Thyroid gland (tissue), 4 donors: Measurements from ENCODE around the gene SGK1. TPM values are rescaled to one million over a fixed set of nuclear protein-coding genes. Genes with fewer than 3 reads are reported as not detected.
A peak's percentile ranks its signal among the peaks of the same experiment; 100 is the strongest.

ENCODE experiments used
- DNase-seq, 2 donors: peaks; one replicate each; pipeline ENCODE4 v3.0.0-alpha.2; 2019
- H3K27ac ChIP-seq, 3 donors: fragments of 200-600 bp; sonication (generic); 1 replicate in 2 of 3; 2 replicates in 1 of 3; pipeline ENCODE4 v1.5.1; 2016 to 2019; ENCODE audit warnings: mild to moderate bottlenecking in 1 of 3, moderate library complexity in 1 of 3
- H3K27me3 ChIP-seq: fragments of 200-600 bp; sonication (generic); one replicate; pipeline ENCODE4 v1.5.1; 2019
- H3K36me3 ChIP-seq, 2 donors: fragments of 200-600 bp; sonication (generic); one replicate each; pipeline ENCODE4 v1.5.1; 2016 to 2019
- H3K4me1 ChIP-seq, 2 donors: fragments of 200-600 bp; sonication (generic); one replicate each; pipeline ENCODE4 v1.5.1; 2017 to 2019
- H3K4me3 ChIP-seq, 3 donors: fragments of 200-600 bp; sonication (generic); replicated peaks in 1 of 3; 1 replicate in 2 of 3; 2 replicates in 1 of 3; pipeline ENCODE4 v1.5.1; 2016; ENCODE audit warnings: mild to moderate bottlenecking in 1 of 3
- H3K9me3 ChIP-seq: fragments of 200-600 bp; sonication (generic); one replicate; pipeline ENCODE4 v1.5.1; 2017
- POLR2A ChIP-seq, 2 donors: fragments of 450-650 bp; IDR thresholded peaks; one replicate each; pipeline ENCODE4 v1.6.1; 2017; ENCODE audit warnings: antibody characterized with exemption in 2 of 2, mild to moderate bottlenecking in 2 of 2, moderate library complexity in 1 of 2
- WGBS, 2 donors: methylation state at CpG; one replicate each; pipeline ENCODE4 v1.1.5; 2017; 5-methylcytosine and 5-hydroxymethylcytosine counted together
- intact Hi-C: fragments of 100-400 bp; cut with DNase I; formaldehyde crosslinking; loops from one replicate; pipeline ENCODE4 v1.15.1; 2023
- small RNA-seq: library from RNA; depleted of rRNA; stranded (forward); fragments of <200 nt; gene quantifications from one replicate; pipeline ENCODE3, GENCODE V24; 2016
- total RNA-seq, 4 donors: library from RNA; depleted of rRNA; stranded (reverse); fragments of >200 nt; gene quantifications; one replicate each; pipeline ENCODE4 v1.2.3, GENCODE V29; 2016
- TF ChIP-seq, protein P1 (sequence below), 6 experiments: fragments of 200-600 bp in 3 of 6; fragments of 450-650 bp in 3 of 6; sonication (generic) in 3 of 6; IDR thresholded peaks; one replicate each; pipeline ENCODE4 v1.5.1; 2016 to 2019; ENCODE audit warnings: antibody characterized with exemption in 6 of 6, mild to moderate bottlenecking in 2 of 6, inconsistent platforms in 1 of 6, moderate library complexity in 1 of 6

SGK1 gene
- total RNA-seq, 4 donors from 2014 or later: 151 to 361 (median 194) TPM

GRCh38 chr6:134123666-134124208, 194.2 kb downstream of the SGK1 start:
- 6 to 11% methylated on average over 5 of the region's 5 CpGs for WGBS, 2 donors
- intact Hi-C loops: loop anchor here (10.0 kb wide), 2 partner anchors 761 to 811 kb away; no protein-coding TSS in a partner anchor
- no peak for TF ChIP-seq POLR2A (IDR thresholded peaks at IDR 0.05)
- TF ChIP-seq, protein P1, sequence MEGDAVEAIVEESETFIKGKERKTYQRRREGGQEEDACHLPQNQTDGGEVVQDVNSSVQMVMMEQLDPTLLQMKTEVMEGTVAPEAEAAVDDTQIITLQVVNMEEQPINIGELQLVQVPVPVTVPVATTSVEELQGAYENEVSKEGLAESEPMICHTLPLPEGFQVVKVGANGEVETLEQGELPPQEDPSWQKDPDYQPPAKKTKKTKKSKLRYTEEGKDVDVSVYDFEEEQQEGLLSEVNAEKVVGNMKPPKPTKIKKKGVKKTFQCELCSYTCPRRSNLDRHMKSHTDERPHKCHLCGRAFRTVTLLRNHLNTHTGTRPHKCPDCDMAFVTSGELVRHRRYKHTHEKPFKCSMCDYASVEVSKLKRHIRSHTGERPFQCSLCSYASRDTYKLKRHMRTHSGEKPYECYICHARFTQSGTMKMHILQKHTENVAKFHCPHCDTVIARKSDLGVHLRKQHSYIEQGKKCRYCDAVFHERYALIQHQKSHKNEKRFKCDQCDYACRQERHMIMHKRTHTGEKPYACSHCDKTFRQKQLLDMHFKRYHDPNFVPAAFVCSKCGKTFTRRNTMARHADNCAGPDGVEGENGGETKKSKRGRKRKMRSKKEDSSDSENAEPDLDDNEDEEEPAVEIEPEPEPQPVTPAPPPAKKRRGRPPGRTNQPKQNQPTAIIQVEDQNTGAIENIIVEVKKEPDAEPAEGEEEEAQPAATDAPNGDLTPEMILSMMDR (IDR thresholded peaks at IDR 0.05): peak in 5 of 6 experiments; percentile 47 to 78 (median 72)

DNA sequence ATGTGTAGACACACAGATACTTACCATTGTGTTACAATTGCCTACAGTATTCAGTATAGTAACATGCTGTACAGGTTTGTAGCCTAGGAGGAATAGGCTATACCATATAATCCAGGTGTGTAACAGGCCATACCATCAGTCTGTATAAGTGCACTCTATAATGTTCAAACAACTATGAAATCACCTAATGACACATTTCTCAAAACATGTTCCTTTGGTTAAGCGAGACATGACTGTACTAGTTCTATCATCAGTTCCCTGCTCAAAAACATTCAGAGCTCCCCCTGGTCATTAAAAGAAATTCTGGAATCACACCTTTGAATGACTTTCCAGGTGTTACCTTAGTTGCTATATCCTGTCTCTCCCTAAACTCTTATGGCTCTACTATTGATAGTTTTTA, 195.1 kb downstream of the SGK1 start:
- no peaks in the 10 kb centered on the region for H3K27me3 ChIP-seq
- intact Hi-C loops: loop anchor here (10.0 kb wide), 2 partner anchors 762 to 812 kb away; no protein-coding TSS in a partner anchor
- H3K4me3 ChIP-seq: no peak overlapping the region
- 88 to 97% methylated on average over 1 of the region's 1 CpG for WGBS, 2 donors
- H3K4me1 ChIP-seq: no peaks in the 10 kb centered on the region
- DNase-seq: no peak
- H3K27ac ChIP-seq: no peak overlapping the region
- no peaks in the 10 kb centered on the region for H3K9me3 ChIP-seq
- TF ChIP-seq, protein P1 (IDR thresholded peaks at IDR 0.05): no peak
- no peak for TF ChIP-seq POLR2A (IDR thresholded peaks at IDR 0.05)
- no peaks in the 10 kb centered on the region for H3K36me3 ChIP-seq

More at GRCh38 chr6:134123666-134124208, 194.2 kb downstream of the SGK1 start:
- no peak for DNase-seq
- no peaks in the 10 kb centered on the region for H3K9me3 ChIP-seq
- H3K27ac ChIP-seq: no peak overlapping the region
- no peak overlapping the region for H3K4me3 ChIP-seq
- H3K36me3 ChIP-seq: no peaks in the 10 kb centered on the region
- no peaks in the 10 kb centered on the region for H3K27me3 ChIP-seq
- H3K4me1 ChIP-seq: no peaks in the 10 kb centered on the region

- intact Hi-C loops: no loop called here
- Histone ChIP-seq H3K27ac (no peak overlapping the region), H3K4me1 (no peaks in the 10 kb centered on the region), H3K9me3 (no peaks in the 10 kb centered on the region), H3K27me3 (no peaks in the 10 kb centered on the region), H3K4me3 (no peak overlapping the region), H3K36me3 (no peaks in the 10 kb centered on the region)
- TF ChIP-seq, protein P1 (IDR thresholded peaks at IDR 0.05): no peak
- TF ChIP-seq POLR2A (IDR thresholded peaks at IDR 0.05): no peak
- DNase-seq: no peak
Measured at GRCh38 chr6:134119486-134119885, 198.4 kb downstream of the SGK1 start.

Small RNA genes lying within 50 kb of the gene (small RNA-seq; reads per million reads assigned to genes)
- not detected for gene RF00019
- gene RN7SL408P: not detected
- gene RNA5SP218: 20.8 reads per million, percentile 94 among the genes with 10 or more reads in this experiment
- gene RPS29P32: not detected
